ENCODE measurements around the gene UPF1.

The UPF1 gene

DNA sequence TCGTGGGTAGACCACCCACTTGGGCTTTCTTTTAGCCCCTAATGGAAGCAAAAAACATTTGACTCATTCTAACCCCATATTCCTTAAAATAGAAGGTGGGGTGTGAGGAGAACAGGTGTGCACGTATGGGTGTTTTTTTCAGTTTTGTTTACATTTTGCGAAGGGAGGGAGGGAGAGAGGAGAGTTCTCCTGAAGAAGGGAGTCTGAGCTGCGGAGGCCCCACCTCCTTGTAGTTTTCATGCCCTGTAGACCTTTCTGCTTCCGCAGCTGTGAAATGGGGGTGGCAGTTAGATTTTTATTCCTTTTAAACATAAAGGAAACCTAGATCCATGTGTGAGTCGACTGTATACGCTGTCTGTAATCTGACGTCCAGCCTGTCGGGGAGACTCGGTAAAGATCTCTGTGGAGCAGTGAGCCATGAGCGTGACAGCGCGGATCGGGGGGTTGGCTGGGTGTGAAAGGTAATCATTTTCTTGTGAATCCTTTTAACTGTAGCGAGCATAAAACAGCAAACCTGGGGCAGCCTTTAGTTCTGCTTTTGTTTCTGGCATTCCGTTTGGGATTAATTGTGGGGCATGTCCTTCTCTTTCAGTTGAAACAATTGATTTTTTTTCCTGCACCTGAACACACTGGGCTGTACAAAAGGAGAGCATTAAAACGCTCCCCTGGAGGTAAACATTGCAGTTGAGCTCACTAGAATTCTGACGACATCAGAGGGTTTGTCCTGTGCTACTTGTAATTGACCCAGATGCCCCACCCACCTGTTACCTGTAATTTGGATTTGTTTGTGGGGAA, 2.3 kb downstream of the UPF1 start:
- Histone ChIP-seq H3K36me3 (peaks cover 0 to 9% (median 0%) of the 10 kb centered on the region in 3 donors), H3K4me1 (peaks cover 0 to 59% (median 32%) of the 10 kb centered on the region in 4 donors), H3K27me3 (no peaks in the 10 kb centered on the region), H3K9me3 (no peaks in the 10 kb centered on the region), H3K27ac (peak overlapping the region in 1 of 2 donors; percentile 89), H3K4me3 (peak overlapping the region; percentile 72 to 97)
- intact Hi-C loops (cut with DNase I; ENCODE audit: low total_unique reads), result loop anchor here (5.0 kb wide), 1 partner anchor 147 kb away; no protein-coding TSS in a partner anchor
- no peak for DNase-seq
- TF ChIP-seq, protein P1, sequence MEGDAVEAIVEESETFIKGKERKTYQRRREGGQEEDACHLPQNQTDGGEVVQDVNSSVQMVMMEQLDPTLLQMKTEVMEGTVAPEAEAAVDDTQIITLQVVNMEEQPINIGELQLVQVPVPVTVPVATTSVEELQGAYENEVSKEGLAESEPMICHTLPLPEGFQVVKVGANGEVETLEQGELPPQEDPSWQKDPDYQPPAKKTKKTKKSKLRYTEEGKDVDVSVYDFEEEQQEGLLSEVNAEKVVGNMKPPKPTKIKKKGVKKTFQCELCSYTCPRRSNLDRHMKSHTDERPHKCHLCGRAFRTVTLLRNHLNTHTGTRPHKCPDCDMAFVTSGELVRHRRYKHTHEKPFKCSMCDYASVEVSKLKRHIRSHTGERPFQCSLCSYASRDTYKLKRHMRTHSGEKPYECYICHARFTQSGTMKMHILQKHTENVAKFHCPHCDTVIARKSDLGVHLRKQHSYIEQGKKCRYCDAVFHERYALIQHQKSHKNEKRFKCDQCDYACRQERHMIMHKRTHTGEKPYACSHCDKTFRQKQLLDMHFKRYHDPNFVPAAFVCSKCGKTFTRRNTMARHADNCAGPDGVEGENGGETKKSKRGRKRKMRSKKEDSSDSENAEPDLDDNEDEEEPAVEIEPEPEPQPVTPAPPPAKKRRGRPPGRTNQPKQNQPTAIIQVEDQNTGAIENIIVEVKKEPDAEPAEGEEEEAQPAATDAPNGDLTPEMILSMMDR (IDR thresholded peaks at IDR 0.05), result no peak

GRCh38 chr19:18834644-18834984, 2.9 kb downstream of the UPF1 start:
- H3K9me3 ChIP-seq, result no peaks in the 10 kb centered on the region
- peaks cover 3 to 65% (median 37%) of the 10 kb centered on the region in 4 donors for H3K4me1 ChIP-seq
- peaks cover 0 to 9% (median 0%) of the 10 kb centered on the region in 3 donors for H3K36me3 ChIP-seq
- H3K4me3 ChIP-seq, result peak overlapping the region; percentile 72 to 97
- intact Hi-C loops (cut with DNase I; ENCODE audit: low total_unique reads), result loop anchor here (5.0 kb wide), 1 partner anchor 147 kb away; no protein-coding TSS in a partner anchor
- no peaks in the 10 kb centered on the region for H3K27me3 ChIP-seq
- DNase-seq, result no peak
- H3K27ac ChIP-seq, result no peak overlapping the region
- TF ChIP-seq, protein P1 (IDR thresholded peaks at IDR 0.05), result no peak

GRCh38 chr19:18839465-18840287, 7.9 kb downstream of the UPF1 start:
- H3K4me1 ChIP-seq, result peaks cover 5 to 88% (median 45%) of the 10 kb centered on the region in 4 donors
- TF ChIP-seq, protein P1 (IDR thresholded peaks at IDR 0.05), result no peak
- no peaks in the 10 kb centered on the region for H3K9me3 ChIP-seq
- no peak overlapping the region for H3K4me3 ChIP-seq
- H3K27me3 ChIP-seq, result no peaks in the 10 kb centered on the region
- H3K36me3 ChIP-seq, result peaks cover 0 to 9% (median 0%) of the 10 kb centered on the region in 3 donors
- no peak overlapping the region for H3K27ac ChIP-seq
- intact Hi-C loops (cut with DNase I; ENCODE audit: low total_unique reads), result loop anchor here (10.0 kb wide), 1 partner anchor 245 kb away; no protein-coding TSS in a partner anchor
- DNase-seq, result no peak

DNA sequence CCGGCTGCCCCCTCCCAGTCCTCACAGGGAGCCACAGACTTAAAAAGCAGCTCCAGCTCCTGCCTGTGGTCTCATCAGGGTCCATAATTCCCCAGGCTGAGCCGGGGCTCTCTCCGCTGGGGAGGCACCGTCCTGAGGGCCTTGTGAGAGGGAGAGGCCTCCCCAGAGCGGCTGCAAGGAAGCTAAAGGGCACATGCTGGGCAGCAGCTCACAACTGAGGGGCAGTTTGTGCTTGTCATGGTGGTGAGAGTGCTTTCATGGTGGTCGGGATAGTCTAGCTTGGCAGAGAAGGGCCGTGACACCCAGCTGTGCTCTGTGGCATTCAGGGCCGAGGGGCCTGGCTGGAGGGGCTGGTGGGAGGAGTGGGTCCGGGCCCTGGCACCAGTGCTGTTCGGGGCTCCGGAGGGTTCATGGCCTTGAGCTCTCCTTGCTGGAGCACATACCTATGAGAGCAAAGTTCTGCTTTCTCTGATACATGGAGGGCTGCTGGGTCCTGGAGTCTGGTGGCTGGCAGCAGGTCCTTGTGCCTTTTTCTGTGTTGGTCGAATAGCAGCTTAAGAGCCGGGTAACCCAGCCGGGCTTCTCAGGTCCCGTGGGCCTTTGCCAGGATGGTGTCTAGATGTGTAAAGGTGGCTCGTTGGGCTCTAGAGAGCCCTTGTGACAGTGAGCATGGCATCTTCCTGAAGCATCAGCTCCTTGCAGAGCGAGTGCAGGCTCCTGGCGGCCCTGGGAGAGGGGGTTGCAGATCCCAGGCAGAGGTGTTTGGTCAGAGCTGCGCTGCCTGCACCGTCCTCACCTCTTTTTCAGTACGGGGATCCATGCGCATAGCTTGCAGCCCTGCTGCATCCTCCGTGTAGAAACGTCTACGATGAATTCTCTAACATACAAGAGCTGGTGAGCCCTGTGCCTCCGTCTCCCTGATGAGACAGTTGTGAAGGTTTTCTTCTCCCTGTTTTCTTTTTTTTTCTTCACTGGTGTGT, 8.8 kb downstream of the UPF1 start:
- no peaks in the 10 kb centered on the region for H3K27me3 ChIP-seq
- DNase-seq, result no peak
- H3K27ac ChIP-seq, result no peak overlapping the region
- TF ChIP-seq, protein P1 (IDR thresholded peaks at IDR 0.05), result no peak
- H3K9me3 ChIP-seq, result no peaks in the 10 kb centered on the region
- intact Hi-C loops (cut with DNase I; ENCODE audit: low total_unique reads), result loop anchor here (10.0 kb wide), 1 partner anchor 246 kb away; no protein-coding TSS in a partner anchor
- no peak overlapping the region for H3K4me3 ChIP-seq
- H3K4me1 ChIP-seq, result peaks cover 5 to 79% (median 42%) of the 10 kb centered on the region in 4 donors
- peaks cover 0 to 3% (median 0%) of the 10 kb centered on the region in 3 donors for H3K36me3 ChIP-seq

- Histone ChIP-seq H3K27me3 (no peaks in the 10 kb centered on the region), H3K9me3 (no peaks in the 10 kb centered on the region), H3K4me1 (peaks cover 5 to 76% (median 40%) of the 10 kb centered on the region in 4 donors), H3K36me3 (no peaks in the 10 kb centered on the region), H3K4me3 (no peak overlapping the region), H3K27ac (no peak overlapping the region)
- DNase-seq, result no peak
- TF ChIP-seq, protein P1 (IDR thresholded peaks at IDR 0.05), result no peak
- intact Hi-C loops (cut with DNase I; ENCODE audit: low total_unique reads), result loop anchor here (10.0 kb wide), 1 partner anchor 247 kb away; no protein-coding TSS in a partner anchor
Observed at GRCh38 chr19:18841400-18841799, 9.6 kb downstream of the UPF1 start.
